ENCODE results near the gene PCDHGA5.
"Not testable (repeated sequence)": the region's sequence is repeated elsewhere in the genome, so short reads cannot be mapped to it uniquely, and the experiment has no call there.

PCDHGA5 gene

GRCh38 chr5:141388661-141389060 is 24.7 kb downstream of the PCDHGA5 start:
- DNase-seq: no peak

- no peak for DNase-seq
These were observed 25.4 kb downstream of the PCDHGA5 start for GRCh38 chr5:141389153-141390042.

GRCh38 chr5:141392429-141393198 is 28.7 kb downstream of the PCDHGA5 start, which contains the start of gene PCDHGA8:
PCDHGA8 (plus strand) TSS chr5:141392633; CDS start chr5:141392814, 181 bp downstream.
- no peak for DNase-seq

GRCh38 chr5:141393267-141393666 is 29.3 kb downstream of the PCDHGA5 start:
- DNase-seq: no peak

GRCh38 chr5:141394401-141395187 is 30.6 kb downstream of the PCDHGA5 start:
- not testable (repeated sequence) for DNase-seq

GRCh38 chr5:141397756-141398551 is 34.0 kb downstream of the PCDHGA5 start, which contains the start of gene PCDHGB5:
PCDHGB5 (plus strand) TSS chr5:141397947; CDS start chr5:141398128, 181 bp downstream.
- DNase-seq: not testable (repeated sequence)

GRCh38 chr5:141398608-141399007 is 34.6 kb downstream of the PCDHGA5 start:
- DNase-seq: no peak

- no peak for DNase-seq
These were observed 35.7 kb downstream of the PCDHGA5 start for GRCh38 chr5:141399555-141400258.

GRCh38 chr5:141402553-141403243 is 38.7 kb downstream of the PCDHGA5 start, which contains the start of gene PCDHGA9:
PCDHGA9 (plus strand) TSS chr5:141402778; CDS start chr5:141402953, 175 bp downstream.
- peak; percentile 29 for DNase-seq

- DNase-seq: no peak
These were observed 39.4 kb downstream of the PCDHGA5 start for GRCh38 chr5:141403387-141403786.

GRCh38 chr5:141407790-141408505 is 44.0 kb downstream of the PCDHGA5 start, which contains the start of gene PCDHGB6:
PCDHGB6 (plus strand) TSS chr5:141408021; CDS start chr5:141408203, 182 bp downstream.
- not testable (repeated sequence) for DNase-seq

- no peak for DNase-seq
These were observed 45.8 kb downstream of the PCDHGA5 start for GRCh38 chr5:141409598-141410306.

GRCh38 chr5:141411575-141411974 is 47.6 kb downstream of the PCDHGA5 start:
- DNase-seq: no peak

GRCh38 chr5:141412854-141413539 is 49.0 kb downstream of the PCDHGA5 start, which contains the start of gene PCDHGA10:
PCDHGA10 (plus strand) TSS chr5:141412987; CDS start chr5:141413176, 189 bp downstream.
- DNase-seq: peak; percentile 89

- no peak for DNase-seq
These were observed 49.6 kb downstream of the PCDHGA5 start for GRCh38 chr5:141413540-141414069.

- DNase-seq: not testable (repeated sequence)
These were observed 50.7 kb downstream of the PCDHGA5 start for GRCh38 chr5:141414548-141415274.

- not testable (repeated sequence) for DNase-seq
These were observed 51.3 kb downstream of the PCDHGA5 start for GRCh38 chr5:141415275-141415618.

Data from OCI-M1 (cell line).